Epidermal melanocyte (primary cell): ENCODE results near the gene GATA5.

Experiments
- DNase-seq: peaks from one replicate; pipeline ENCODE4 v3.0.0; 2011; ENCODE audit warnings: low spot score; ENCODE audit not compliant: insufficient read length

GATA5 gene, protein sequence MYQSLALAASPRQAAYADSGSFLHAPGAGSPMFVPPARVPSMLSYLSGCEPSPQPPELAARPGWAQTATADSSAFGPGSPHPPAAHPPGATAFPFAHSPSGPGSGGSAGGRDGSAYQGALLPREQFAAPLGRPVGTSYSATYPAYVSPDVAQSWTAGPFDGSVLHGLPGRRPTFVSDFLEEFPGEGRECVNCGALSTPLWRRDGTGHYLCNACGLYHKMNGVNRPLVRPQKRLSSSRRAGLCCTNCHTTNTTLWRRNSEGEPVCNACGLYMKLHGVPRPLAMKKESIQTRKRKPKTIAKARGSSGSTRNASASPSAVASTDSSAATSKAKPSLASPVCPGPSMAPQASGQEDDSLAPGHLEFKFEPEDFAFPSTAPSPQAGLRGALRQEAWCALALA

DNA sequence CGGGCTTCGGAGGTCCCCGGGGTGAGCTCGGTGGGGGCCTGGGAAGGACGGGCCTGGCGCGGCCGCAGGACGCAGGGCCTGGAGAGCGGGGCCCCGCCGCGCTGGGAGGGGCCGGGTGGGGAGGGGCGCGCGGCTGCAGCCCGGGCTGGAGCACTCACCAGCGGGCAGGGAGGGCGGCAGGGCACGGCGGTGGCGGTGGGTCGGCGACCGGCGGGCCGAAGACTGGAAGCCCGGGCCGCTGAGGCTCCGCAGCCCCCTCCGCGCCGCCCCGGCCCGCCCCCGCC lies at the start of gene GATA5:
Gene GATA5 (minus strand): TSS at position 224 of the 284 bp plus-strand sequence. CDS start 474 bp downstream, outside the sequence.
- DNase-seq, result no peak

DNA sequence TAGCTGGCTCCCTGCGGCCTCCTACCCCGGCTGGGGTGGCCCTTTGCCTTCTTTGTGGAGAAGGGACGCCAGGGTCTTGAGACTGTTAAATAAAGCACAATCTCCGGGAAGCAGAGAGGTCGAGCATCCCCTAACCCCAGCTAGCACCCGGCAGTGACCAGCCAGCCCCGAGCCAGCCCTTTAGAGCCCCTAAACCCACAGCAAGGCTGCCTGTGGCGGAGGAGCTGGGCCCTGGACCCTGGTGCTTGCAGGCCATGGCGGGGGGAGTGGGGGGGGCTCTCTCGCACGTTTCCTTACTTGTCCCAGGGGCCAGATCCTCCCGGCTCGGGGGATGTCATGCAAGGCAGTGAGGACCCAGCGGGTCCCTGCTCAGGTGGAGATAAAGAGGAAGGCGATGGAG lies 49.2 kb upstream of the GATA5 start:
- DNase-seq, result no peak

DNA sequence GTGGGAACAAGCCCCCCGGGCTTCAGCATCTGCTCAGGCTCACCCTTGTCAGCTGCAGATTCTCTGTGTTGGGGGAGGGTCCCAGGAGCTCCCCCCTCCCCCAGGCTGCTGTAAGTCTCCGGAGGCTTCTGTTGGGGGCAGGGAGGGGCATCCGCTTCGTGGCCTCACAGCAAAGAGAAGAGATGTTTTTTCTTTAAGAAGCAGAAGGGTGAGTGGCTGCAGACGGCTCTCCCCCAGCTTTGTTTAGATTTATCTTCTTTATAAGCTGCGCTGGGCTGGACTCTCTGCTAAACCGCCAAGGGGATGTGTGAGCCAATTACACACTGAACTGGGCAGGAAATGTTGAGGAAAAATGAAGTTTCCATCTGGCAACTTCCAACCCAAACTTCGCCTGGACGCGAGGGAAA lies 48.7 kb upstream of the GATA5 start:
- DNase-seq, result no peak

DNA sequence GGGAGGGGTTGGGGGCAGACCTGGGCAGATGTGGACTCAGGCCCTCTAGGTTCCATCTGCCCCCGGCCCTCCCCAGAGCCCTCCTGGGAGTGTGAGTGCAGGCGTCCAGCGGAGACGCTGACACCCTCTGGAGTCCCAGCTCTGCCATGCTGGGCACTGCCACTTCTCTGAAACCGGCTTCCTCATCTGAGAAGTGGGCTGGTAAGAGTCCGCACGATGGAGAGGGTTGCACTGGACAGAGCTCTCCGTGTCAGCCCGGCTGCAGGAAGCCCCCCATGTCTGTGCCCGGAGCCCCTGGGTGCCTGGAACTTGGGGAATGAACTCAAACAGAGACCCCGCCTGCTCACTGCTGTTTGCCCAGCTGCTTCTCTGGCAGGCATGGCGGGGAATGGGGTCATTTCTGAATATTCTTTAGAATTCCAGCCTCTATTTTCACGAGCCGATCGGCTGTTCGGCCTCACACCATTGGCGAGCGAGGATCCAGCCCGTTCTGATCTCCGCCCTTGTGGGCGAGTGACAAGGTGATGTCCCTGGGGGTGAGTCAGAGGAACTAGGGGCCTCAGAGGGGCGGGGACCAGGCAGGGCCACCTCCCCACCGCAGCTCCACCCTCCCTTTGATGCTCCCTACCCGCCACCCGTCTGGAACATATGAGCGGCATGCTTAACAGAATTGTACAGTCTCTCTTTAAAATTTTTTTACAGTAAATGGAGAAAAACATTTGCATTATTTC lies 47.8 kb upstream of the GATA5 start:
- DNase-seq, result no peak

DNA sequence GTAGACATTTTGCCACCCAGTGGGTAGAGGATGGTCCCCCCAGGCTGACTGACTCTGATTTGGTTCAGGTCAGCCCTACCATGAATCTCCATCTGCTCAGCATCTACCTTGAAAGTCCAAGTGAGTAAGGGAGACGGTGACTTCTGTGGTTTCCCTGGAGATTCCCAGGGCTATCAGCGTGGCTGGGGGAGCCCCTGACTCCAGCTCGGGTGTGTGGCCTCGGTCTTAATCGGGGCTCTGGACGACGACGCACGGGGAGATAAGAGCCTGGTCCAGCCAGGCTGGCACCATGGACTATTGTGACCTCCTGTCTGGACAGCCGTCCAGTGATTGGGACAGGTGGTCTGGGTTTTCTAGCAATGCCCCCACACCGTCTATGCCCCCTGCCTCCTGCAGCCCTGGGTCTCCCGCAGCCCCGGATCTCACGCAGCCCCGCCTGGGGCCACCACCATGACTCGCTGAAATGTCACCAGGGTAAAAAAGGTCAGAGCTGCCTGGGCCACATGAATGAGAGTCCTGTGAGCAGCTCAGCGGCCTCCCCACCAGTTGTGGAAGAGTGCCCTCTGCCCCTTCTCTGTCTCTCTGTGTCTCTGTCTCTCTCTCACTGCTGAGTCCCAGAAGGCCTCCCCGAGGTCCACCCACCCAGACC lies 47.1 kb upstream of the GATA5 start:
- no peak for DNase-seq

DNA sequence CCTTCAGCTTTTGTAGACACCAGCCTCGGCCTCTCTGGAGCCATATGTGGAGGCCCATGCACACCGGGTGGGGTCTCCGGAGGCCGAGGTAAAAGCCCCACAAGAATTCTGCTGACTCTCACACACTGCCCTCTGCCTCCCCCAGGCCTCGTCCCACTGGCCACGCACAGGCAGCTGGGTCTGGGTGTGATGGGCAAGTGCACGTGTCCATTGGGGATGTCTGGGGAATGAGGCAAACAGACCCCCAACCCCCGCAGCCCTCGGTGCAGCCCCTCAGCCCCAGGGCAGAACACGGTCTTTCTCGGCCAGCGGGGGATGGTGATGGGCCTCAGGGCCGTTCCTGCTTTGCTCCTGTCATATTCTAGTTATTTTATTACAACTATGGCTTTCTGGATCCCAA lies 44.0 kb upstream of the GATA5 start:
- no peak for DNase-seq

DNA sequence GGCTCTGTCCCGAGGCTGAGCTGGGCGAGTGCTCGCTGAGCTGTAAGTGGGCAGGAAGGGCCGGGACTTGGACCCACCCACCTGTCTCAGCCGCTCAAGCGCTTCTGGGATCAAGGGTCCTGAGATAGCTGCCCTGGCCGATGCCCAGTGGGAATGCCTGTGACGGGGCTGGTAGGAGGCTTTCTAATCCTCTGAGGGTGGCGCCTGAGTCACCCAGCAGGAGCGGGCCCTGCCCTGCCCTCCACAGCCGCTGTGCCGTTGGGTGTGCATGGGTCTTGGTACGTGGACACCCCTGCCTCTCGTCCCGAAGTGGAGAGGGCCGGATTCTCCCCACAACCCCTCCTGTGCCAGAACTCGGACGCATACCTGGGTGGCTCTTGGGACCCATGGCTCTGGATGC lies 43.1 kb upstream of the GATA5 start:
- DNase-seq, result no peak

DNA sequence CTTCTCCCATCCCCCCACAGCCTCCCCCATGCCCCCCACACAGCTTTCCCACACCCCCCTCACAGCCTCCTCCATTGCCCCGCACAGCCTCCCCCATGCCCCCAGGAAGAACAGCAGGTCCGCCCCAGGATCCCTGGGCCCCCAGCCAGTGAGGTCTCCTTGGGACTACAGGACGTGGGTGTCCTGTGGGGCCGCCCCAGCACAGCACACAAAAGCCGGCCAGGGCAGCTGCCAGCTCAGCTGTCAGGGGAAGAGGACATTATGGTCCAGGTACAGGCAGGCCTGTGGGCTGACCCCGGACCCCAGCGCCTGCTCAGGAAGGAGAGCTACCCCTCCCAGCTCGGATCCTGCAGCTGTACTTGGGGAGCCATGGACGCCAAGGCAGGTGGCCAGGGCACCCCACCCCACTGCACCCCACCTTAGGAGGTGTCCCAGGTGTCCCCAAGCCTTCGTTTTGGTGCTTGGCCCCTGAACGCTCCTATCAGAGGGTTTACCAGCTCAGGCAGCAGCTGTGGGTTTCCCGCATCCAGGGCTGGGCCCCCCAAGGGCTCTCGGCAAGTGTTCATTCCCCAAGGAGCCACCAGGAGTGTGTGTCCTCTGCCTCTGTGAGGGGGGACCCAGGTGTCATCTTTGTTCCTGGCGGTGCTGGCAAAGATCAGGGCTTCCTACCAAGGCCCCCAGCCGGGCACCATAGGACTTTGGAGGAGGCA lies 42.3 kb upstream of the GATA5 start:
- DNase-seq, result no peak

DNA sequence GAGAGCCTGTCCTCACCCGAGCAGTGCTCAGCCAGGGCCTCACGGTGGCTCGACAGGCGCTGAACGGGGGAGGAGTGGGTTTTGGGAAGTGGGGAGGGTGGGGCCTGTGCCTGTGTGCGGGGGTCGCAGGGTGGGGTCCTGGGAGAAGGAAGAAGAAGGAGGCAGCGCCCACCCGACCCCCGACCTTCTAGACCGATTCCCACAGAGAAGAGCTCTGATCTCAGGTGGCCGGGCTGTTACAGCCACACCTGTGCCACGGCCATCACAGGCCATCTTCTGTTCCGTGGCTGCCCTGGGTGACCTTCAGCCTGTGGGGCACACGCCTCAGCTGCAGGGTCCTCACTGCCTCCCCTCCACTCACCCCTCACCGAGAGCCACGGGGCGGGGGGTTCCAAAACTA lies 41.4 kb upstream of the GATA5 start:
- no peak for DNase-seq

DNA sequence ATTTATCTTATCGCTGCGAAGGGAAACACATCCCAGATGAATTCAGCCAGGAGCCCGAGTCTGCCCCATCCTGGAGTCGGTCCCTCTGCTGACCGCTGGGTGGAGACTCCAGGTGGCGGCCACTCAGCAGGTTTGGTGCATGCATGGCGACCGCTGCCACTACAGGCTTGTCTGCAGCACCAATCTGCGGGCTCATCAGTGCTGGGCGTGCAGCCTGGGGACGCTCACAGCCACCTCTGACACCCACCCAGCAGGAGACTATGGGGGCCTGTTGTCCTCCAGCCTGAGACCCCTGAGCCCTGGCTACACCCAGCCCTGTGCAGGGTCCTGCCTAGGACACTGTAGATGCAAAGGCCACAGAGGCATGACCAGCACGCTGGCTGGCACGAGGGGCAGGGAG lies 40.5 kb upstream of the GATA5 start:
- no peak for DNase-seq

DNA sequence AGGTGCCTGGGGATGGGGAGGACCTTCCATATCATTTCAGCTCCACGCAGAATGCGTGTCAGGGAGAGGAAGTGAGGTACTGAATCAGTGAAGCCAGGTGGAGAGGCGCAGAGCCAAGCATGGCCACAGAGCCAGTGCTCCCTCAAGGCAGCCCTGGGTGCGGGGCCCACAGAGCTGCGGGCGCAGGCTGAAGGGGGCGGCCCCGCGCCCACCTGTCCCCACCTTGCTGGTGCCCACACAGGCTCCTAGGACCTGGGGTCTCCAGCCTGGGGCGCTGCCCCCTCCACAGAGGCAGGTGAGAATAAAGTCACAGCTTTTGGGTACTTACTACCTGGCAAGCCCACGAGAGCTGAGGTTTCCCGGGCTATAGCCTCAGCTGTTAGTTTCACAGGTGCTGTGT lies 40.0 kb upstream of the GATA5 start:
- no peak for DNase-seq

DNA sequence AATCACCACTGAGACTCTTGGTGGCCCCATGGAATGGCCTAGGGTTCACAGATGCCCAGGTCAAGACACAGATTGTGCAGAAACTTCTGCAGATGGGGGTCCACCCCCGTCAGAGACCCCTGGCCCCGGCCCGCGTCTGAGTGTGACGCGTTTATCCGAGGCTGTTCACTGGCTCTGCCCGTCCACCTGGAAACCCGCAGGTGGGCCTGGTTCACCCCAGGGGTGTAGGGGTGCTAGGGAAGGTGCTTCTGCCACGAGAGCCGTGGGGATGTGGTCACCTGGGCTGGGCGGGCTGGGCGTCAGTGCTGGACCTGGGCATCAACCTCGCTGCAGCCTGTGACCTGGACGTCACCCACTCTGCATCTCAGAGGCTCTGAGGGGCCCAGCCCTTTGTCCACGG lies 39.5 kb upstream of the GATA5 start:
- DNase-seq, result no peak

DNA sequence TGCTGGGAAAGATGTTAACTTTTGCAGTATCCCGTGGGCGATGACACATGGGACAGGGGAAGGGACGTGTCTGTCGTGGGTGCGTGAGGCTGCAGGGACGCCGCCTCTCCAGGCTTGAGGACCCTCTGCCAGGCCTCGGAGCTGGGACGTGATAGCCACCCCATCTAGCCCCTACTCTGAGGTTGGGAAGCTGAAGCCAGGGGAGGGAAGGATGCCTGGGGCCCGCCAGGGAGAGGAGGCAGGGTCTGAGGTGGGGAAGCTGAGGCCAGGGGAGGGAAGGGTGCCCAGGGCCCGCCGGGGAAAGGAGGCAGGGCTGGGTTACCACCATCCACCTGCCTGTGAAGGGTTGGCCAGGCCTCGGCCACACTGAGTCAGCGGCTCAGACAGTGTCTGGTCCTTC lies 38.2 kb upstream of the GATA5 start:
- no peak for DNase-seq

DNA sequence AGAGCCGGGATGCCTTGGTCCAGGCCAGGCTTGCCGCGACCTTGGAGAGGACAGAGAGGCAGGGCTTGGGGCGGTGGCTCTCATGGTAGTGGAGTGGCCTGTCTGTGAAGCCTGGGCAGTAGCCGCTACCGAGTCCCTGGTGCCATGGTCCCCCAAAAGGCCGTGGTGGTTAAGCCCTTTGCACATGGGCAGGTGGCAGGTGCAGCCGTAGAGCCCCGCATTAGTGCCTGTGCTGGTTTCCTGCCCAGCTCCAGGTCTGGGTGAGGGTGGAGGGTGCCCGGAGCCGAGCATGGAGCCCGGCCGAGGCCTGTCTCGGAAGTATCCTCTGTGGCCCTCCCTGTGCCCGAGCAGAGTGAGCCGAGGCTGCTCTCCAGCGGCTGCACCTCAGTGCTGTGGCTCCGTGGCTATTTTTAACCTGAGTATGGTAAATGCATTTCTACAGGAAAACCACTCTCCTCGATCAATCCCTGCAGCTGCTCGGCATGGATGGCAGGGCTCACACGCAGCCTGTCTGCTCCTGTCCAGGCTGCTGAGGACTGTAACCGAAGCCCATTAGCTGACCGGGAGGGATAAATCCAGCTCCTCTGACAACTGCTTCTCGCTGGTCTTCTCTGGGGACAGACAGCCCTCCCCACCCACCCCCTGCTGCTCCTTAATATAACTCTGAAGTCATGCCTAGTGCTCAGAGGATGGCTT lies 36.3 kb upstream of the GATA5 start:
- DNase-seq, result no peak

DNA sequence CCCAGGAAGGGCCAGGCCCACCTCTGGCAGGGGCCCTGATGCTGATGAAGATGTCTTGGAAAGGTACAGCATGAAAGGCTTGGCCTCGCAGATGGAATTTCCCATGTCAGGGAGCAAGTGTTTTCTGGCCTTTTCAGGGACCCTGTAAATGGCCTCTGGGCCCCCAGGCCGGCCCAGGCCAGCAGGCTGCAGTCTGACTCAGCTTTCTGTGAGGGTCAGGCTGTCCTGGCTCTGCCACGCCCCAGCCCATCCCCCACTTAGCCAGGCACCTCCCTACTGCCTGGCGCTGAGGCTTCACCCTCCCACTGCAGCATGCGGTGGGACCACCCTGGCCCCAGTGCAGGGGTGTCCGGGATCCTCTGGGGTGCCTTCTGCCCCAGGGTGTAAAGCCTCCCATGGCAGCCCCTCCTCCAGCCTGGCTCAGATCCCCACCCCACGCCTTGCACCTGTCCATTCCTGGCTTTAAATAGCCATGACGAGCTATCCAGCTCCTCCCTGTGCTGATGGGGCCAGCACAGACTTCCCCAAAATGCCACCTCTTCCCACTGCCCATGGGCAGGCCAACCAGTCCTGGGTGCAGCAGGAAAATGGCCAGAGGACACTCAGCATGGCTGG lies 35.6 kb upstream of the GATA5 start:
- no peak for DNase-seq

DNA sequence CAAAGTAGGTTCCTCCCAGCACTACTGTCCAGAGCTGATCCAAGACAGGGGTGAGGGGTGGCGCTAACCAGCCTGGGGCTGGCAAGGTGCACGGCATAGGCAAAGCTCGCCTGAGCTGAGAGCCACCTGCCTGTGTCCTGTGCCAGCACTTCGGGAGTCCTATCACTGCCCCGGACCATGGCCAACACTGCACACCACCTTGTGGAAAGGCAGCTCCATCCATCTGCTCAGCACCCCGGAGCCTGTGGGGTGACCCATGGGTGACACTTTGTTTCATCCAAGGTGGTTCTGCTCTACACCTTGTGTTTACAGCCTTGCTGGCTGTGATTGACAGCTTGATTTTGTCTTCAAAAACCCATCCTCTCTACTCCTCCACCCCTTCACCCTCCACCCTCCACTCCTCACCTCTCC lies 32.9 kb upstream of the GATA5 start:
- DNase-seq, result no peak

DNA sequence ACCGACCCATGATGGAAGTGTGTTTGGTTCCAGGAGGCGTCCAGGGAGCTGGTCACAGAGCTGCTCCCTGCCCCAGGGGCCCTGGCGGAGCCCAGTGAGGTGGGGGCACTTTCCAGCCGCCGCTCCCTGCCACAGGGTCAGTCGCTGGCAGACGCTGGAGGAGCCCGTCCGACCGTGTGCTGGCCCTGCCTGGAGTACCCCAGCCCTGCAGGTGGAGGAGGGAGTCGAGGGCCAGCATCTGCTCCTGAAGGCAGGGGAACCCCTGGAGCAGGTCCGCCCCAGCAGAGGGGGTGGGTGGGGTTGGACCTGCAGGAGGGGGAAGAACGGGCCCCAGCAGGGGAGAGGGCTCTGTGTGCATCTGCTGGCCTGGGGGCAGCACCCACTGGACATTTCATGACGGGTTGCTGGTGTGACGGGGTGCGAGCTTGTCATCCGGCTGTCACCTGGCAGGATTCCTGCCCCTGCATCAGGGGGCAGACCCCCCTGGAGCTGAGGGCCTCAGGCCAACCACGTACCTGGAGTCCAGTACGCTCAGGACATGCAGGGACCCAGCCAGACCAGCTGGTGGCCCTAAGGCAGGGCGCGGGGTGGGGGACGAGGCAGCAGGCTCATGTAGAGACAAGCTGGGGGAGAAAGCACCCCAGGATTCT lies 32.3 kb upstream of the GATA5 start:
- no peak for DNase-seq

DNA sequence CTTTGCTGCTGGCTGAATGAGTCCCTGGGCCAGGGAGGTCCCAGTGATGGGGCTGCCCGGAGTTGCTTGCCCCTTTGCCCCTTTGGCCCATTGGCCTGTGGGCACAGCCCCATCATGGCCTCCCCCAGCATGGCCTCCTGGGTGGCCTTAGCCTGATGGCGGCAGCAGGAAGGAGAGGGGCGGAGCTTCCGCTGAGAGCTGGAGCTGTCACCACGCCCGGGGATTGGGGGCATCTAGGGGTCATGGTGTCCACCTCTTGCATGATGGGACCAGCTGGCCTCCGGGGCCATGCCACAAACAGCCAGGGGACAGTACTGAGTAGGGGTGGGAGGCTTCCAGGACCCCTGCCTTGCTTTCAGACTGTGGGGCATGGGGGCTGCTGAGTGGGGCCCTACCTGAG lies 31.5 kb upstream of the GATA5 start:
- no peak for DNase-seq

DNA sequence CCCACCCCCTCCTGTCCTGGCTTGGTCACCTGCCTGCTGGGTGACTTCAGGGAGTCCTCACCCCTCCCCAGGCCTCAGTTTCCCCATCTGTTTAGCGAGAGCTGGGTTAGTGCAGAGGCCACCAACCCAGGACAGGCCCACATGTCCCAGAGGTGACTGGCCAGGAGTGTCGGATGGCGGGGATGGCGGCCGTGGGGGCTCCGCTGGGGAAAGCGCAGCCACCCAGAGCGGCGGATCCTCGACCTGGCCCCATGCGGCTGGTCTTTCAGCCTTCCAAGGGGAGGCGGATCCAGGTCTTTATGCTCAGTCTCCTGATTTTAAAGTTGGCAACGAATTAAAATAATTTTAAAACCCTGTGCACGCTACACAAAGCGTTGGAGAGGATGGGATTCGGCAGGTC lies 31.0 kb upstream of the GATA5 start:
- DNase-seq, result no peak

DNA sequence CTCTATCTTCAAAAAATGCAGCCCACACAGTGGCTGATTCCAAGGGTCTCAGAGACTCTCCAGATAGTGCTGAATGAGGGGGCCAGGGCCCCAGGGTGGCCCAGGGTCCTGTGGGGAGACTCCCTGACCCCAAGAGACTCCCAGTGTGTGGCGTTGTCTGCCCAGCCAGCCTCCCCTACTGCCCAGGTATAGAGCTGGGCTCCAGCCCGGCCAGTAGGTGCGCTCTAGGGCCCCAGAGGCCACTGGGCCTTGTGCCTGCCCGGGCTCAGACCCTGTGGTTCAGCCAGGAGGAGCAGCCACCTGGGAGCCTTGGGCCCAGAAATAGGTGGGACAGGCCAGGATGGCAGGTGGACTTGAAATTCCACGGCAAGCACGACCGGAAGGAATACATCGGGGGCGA lies 30.3 kb upstream of the GATA5 start:
- no peak for DNase-seq
